Measurements from ENCODE around the gene COX7C.

DNA sequence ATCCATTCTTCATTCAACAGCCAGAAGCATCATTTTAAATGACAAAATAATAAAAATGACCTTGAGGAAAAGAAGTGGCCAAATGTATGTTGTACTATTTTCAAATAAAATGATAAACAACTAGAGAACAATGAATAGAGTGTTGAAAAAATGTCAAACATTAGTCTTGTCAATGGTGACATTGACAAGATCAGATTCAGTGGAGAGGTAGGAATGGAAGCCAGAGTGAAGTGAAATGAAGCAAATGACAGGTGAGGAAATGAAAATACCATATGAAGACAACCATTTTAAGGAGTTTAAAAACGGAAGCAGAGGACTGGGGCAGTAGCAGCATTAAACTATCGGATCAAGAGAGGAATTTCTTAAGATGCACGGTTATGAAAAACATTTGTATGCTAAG is 38.2 kb upstream of the COX7C start:
- TF ChIP-seq BACH1 (tag; IDR thresholded peaks at IDR 0.05) (no peak), POLR2AphosphoS5 (IDR thresholded peaks at IDR 0.05; ENCODE audit: control insufficient read depth, insufficient read depth, low read depth, low read length) (no peak), HOXB6 (CRISPR knock-in tag; IDR thresholded peaks at IDR 0.05; ENCODE audit: borderline replicate concordance) (no peak), NFYB (IDR thresholded peaks at IDR 0.05; ENCODE audit: extremely low read depth, insufficient read length) (no peak), ZNF778 (CRISPR knock-in tag; IDR thresholded peaks at IDR 0.05) (no peak), RAD21 (CRISPR knock-in tag; conservative IDR thresholded peaks at IDR 0.05 in 1 of 2, IDR thresholded peaks at IDR 0.05 in 1 of 2) (no peak), RUNX1 (IDR thresholded peaks at IDR 0.05; ENCODE audit: low read depth) (no peak)
- TF ChIP-seq, protein P1, sequence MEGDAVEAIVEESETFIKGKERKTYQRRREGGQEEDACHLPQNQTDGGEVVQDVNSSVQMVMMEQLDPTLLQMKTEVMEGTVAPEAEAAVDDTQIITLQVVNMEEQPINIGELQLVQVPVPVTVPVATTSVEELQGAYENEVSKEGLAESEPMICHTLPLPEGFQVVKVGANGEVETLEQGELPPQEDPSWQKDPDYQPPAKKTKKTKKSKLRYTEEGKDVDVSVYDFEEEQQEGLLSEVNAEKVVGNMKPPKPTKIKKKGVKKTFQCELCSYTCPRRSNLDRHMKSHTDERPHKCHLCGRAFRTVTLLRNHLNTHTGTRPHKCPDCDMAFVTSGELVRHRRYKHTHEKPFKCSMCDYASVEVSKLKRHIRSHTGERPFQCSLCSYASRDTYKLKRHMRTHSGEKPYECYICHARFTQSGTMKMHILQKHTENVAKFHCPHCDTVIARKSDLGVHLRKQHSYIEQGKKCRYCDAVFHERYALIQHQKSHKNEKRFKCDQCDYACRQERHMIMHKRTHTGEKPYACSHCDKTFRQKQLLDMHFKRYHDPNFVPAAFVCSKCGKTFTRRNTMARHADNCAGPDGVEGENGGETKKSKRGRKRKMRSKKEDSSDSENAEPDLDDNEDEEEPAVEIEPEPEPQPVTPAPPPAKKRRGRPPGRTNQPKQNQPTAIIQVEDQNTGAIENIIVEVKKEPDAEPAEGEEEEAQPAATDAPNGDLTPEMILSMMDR (IDR thresholded peaks at IDR 0.05 in 2 of 3, conservative IDR thresholded peaks at IDR 0.05 in 1 of 3; ENCODE audit: insufficient read depth in 2 of 3, low read depth in 1 of 3, low read length in 3 of 3): no peak
- TF ChIP-seq, protein P2, sequence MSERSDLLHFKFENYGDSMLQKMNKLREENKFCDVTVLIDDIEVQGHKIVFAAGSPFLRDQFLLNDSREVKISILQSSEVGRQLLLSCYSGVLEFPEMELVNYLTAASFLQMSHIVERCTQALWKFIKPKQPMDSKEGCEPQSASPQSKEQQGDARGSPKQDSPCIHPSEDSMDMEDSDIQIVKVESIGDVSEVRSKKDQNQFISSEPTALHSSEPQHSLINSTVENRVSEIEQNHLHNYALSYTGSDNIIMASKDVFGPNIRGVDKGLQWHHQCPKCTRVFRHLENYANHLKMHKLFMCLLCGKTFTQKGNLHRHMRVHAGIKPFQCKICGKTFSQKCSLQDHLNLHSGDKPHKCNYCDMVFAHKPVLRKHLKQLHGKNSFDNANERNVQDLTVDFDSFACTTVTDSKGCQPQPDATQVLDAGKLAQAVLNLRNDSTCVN (CRISPR knock-in tag; IDR thresholded peaks at IDR 0.05): no peak
